ENCODE measurements around the gene XPR1. TPM values are rescaled to one million over a fixed set of nuclear protein-coding genes. Genes with fewer than 3 reads are reported as not detected.
"Not testable (repeated sequence)": the region's sequence is repeated elsewhere in the genome, so short reads cannot be mapped to it uniquely, and the experiment has no call there.

The XPR1 gene
- total and polyA plus RNA-seq, 10 of the 15 experiments (the other 5 are each of a cell fraction or from before 2014, with no cell fraction given), result 1.1 to 33.9 (median 11.3) TPM

DNA sequence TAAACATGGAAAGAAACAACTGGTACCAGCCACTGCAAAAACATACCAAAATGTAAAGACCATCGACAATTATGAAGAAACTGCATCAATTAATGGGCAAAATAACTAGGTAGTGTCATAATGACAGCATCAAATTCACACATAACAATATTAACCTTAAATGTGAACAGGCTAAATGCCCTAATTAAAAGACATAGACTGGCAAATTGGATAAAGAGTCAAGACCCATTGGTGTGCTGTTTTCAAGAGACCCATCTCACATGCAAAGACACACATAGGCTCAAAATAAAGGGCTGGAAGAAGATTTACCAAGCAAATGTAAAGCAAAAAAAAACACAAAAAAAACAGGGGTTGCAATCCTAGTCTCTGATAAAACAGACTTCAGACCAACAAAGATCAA lies 201.4 kb downstream of the XPR1 start:
- CTCF ChIA-PET; RAD21 ChIA-PET (ENCODE audit: unreplicated experiment); ATAC-seq; H3K9me3 ChIP-seq (replicated peaks; ENCODE audit: control insufficient read depth, insufficient read depth, low read length); in situ Hi-C loops (cut with MboI); H3K79me2 ChIP-seq (ENCODE audit: control insufficient read depth, insufficient read depth, low read length); H3K4me1 ChIP-seq (ENCODE audit: control insufficient read depth, insufficient read depth, low read length); FAIRE-seq; H4K20me1 ChIP-seq (ENCODE audit: control insufficient read depth, insufficient read depth); H3K36me3 ChIP-seq (ENCODE audit: control insufficient read depth in 2 of 2, insufficient read depth in 2 of 2, low read length in 1 of 2); DNase-seq (ENCODE audit: low read depth, low spot score); H3K27me3 ChIP-seq (replicated peaks in 1 of 2; ENCODE audit: control insufficient read depth in 2 of 2, insufficient read depth in 2 of 2, low read length in 1 of 2); H3K27ac ChIP-seq (ENCODE audit: control insufficient read depth, insufficient read depth); intact Hi-C loops (cut with micrococcal nuclease; ENCODE audit: unreplicated experiment); H3K9ac ChIP-seq (ENCODE audit: control insufficient read depth, insufficient read depth, low read length); H2AFZ ChIP-seq (ENCODE audit: control insufficient read depth, low read depth, low read length); H3K4me3 ChIP-seq; SMC1A ChIA-PET (ENCODE audit: uncharacterized antibody, unreplicated experiment); POLR2A ChIA-PET; H3K4me2 ChIP-seq (ENCODE audit: control insufficient read depth, insufficient read depth): not testable (repeated sequence)
- BruUV-seq (replicated peaks), result TSS peak; percentile 53
- 89% methylated on average over 1 of the region's 1 CpG for WGBS (ENCODE audit: insufficient coverage, insufficient replicate concordance, low lambda C conversion rate, missing lambda C conversion rate)

DNA sequence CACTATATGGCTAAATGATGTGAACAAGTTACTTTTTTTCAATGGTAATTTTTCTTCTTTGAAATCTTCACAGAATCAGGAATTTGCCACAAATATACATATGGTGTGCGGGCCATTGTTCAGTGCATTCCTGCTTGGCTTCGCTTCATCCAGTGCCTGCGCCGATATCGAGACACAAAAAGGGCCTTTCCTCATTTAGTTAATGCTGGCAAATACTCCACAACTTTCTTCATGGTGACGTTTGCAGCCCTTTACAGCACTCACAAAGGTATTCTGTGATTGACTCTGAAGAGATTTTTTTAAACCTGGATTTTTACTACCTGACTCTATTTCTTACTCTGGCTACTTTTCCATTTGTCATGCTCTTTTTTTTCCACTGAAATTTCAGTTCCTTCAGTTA lies 204.6 kb downstream of the XPR1 start:
- ChIA-PET RAD21 (ENCODE audit: unreplicated experiment) (no interaction called here), POLR2A (interaction anchor here (0.8 kb wide), 1 partner anchor 30 kb away, joined by 3 read pairs; no protein-coding TSS in a partner anchor), SMC1A (ENCODE audit: uncharacterized antibody, unreplicated experiment) (no interaction called here), CTCF (interaction anchor here (0.6 kb wide), 2 partner anchors 177 to 1197 kb away, joined by 3 to 4 read pairs; no protein-coding TSS in a partner anchor)
- Histone ChIP-seq H3K4me3 (no peak overlapping the region), H4K20me1 (ENCODE audit: control insufficient read depth, insufficient read depth) (no peaks in the 10 kb centered on the region), H3K9me3 (replicated peaks; ENCODE audit: control insufficient read depth, insufficient read depth, low read length) (no peaks in the 10 kb centered on the region; the same call in 2 of the 3 replicates), H3K36me3 (ENCODE audit: control insufficient read depth in 2 of 2, insufficient read depth in 2 of 2, low read length in 1 of 2) (no peaks in the 10 kb centered on the region), H3K79me2 (ENCODE audit: control insufficient read depth, insufficient read depth, low read length) (no peaks in the 10 kb centered on the region), H3K27ac (ENCODE audit: control insufficient read depth, insufficient read depth) (no peak overlapping the region), H3K4me2 (ENCODE audit: control insufficient read depth, insufficient read depth) (no peak overlapping the region), H3K9ac (ENCODE audit: control insufficient read depth, insufficient read depth, low read length) (no peak overlapping the region), H2AFZ (ENCODE audit: control insufficient read depth, low read depth, low read length) (no peak overlapping the region), H3K27me3 (replicated peaks in 1 of 2; ENCODE audit: control insufficient read depth in 2 of 2, insufficient read depth in 2 of 2, low read length in 1 of 2) (no peaks in the 10 kb centered on the region), H3K4me1 (ENCODE audit: control insufficient read depth, insufficient read depth, low read length) (no peaks in the 10 kb centered on the region)
- WGBS (ENCODE audit: insufficient coverage, insufficient replicate concordance, low lambda C conversion rate, missing lambda C conversion rate), result over 99% methylated on average over 6 of the region's 6 CpGs
- DNase-seq (ENCODE audit: low read depth, low spot score) (no peak), ATAC-seq (no peak), FAIRE-seq (no peak)
- in situ Hi-C loops (cut with MboI), result no loop called here
- no TSS peak for BruUV-seq (replicated peaks)
- intact Hi-C loops (cut with micrococcal nuclease; ENCODE audit: unreplicated experiment), result no loop called here
- no peak for TF ChIP-seq GATAD2B (conservative IDR thresholded peaks at IDR 0.05; ENCODE audit: low read depth)
- no peak for TF ChIP-seq MTA3 (IDR thresholded peaks at IDR 0.05; ENCODE audit: borderline replicate concordance, low read length)
- TF ChIP-seq, protein P1, sequence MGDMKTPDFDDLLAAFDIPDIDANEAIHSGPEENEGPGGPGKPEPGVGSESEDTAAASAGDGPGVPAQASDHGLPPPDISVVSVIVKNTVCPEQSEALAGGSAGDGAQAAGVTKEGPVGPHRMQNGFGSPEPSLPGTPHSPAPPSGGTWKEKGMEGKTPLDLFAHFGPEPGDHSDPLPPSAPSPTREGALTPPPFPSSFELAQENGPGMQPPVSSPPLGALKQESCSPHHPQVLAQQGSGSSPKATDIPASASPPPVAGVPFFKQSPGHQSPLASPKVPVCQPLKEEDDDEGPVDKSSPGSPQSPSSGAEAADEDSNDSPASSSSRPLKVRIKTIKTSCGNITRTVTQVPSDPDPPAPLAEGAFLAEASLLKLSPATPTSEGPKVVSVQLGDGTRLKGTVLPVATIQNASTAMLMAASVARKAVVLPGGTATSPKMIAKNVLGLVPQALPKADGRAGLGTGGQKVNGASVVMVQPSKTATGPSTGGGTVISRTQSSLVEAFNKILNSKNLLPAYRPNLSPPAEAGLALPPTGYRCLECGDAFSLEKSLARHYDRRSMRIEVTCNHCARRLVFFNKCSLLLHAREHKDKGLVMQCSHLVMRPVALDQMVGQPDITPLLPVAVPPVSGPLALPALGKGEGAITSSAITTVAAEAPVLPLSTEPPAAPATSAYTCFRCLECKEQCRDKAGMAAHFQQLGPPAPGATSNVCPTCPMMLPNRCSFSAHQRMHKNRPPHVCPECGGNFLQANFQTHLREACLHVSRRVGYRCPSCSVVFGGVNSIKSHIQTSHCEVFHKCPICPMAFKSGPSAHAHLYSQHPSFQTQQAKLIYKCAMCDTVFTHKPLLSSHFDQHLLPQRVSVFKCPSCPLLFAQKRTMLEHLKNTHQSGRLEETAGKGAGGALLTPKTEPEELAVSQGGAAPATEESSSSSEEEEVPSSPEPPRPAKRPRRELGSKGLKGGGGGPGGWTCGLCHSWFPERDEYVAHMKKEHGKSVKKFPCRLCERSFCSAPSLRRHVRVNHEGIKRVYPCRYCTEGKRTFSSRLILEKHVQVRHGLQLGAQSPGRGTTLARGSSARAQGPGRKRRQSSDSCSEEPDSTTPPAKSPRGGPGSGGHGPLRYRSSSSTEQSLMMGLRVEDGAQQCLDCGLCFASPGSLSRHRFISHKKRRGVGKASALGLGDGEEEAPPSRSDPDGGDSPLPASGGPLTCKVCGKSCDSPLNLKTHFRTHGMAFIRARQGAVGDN (IDR thresholded peaks at IDR 0.05), result no peak
- TF ChIP-seq MTA2 (IDR thresholded peaks at IDR 0.05; ENCODE audit: low read depth), result no peak
- TF ChIP-seq ZSCAN29 (IDR thresholded peaks at IDR 0.05), result no peak
- TF ChIP-seq STAT3 (IDR thresholded peaks at IDR 0.05; ENCODE audit: low read depth, low read length), result no peak
- no peak for TF ChIP-seq FOXK2 (IDR thresholded peaks at IDR 0.05)
- no peak for TF ChIP-seq MYB (IDR thresholded peaks at IDR 0.05; ENCODE audit: borderline replicate concordance, low read depth, low read length)
- no peak for TF ChIP-seq POU2F2 (IDR thresholded peaks at IDR 0.05; ENCODE audit: borderline replicate concordance, low read depth, low read length)
- TF ChIP-seq SMAD1 (IDR thresholded peaks at IDR 0.05; ENCODE audit: low read depth, partially characterized antibody), result no peak
- TF ChIP-seq NFYB (IDR thresholded peaks at IDR 0.05; ENCODE audit: insufficient read depth, low read depth, low read length), result no peak
- TF ChIP-seq POLR2AphosphoS2 (IDR thresholded peaks at IDR 0.05; ENCODE audit: low read depth, low read length), result no peak
